Sigmoid colon (tissue), 3 donors: ENCODE data around the gene ZNF564.

Experiments
- CTCF ChIP-seq, 4 experiments: fragments of 450-650 bp in 3 of 4; fragments of 200-600 bp in 1 of 4; IDR thresholded peaks; one replicate each; pipeline ENCODE4 v1.5.1; 2016 to 2019; ENCODE audit warnings: antibody characterized with exemption in 4 of 4, mild to moderate bottlenecking in 3 of 4, moderate library complexity in 2 of 4
- POLR2A ChIP-seq, 2 donors: fragments of 450-650 bp; IDR thresholded peaks; one replicate each; pipeline ENCODE4 v1.6.1; 2016; ENCODE audit warnings: antibody characterized with exemption in 2 of 2, mild to moderate bottlenecking in 2 of 2, moderate library complexity in 2 of 2

DNA sequence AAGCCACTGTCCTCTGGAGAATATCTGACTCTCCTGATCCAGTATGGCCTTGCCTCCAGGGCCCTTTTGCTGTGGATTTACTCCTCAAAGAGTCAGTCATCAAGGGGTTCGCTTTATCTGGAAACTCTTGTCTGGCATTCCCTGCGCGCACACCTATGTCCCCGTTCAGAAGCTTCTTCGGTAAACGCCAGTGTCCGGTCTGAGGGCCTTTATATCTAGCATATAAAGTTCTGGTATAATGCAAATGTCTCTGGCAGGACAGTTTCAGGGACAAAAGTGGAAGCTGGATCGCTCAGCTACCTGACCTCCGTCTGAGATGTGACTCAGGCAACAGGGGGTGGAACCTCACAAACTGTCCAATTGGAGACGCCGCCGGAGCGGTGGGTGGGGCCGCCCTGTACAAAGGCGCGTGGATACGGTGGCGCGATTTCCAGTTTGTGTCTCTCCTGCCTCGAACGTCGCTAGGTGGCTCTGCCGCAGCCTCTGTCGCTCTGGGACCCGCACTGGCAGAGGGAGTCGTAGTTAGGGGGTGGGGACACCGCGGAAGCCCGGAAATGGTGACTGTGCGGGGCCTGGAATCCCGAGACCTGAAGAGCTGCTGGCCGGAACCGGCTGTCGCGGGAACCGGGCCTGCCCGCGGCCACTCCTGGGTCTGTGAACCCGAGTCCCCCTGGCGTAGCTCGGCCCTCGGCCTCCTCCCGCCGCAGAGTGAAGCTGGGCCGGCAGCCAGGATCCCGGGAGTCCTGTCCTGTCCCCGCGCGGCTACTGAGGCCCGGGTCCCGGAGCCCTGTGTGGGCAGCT lies 56.1 kb downstream of the ZNF564 start:
- TF ChIP-seq CTCF (IDR thresholded peaks at IDR 0.05) = peak in 1 of 4 experiments; percentile 8
- TF ChIP-seq POLR2A (IDR thresholded peaks at IDR 0.05) = peak in 1 of 2 donors; percentile 24
